GM12872 (cell line): Measurements from ENCODE around the gene INO80C.

Experiments
- CTCF ChIP-seq: IDR thresholded peaks from 3 replicates; pipeline ENCODE4 v1.5.1; 2011; ENCODE audit warnings: low read depth, mild to moderate bottlenecking, low read length, moderate library complexity; ENCODE audit not compliant: insufficient read depth

The INO80C gene

GRCh38 chr18:35525795-35526494 lies 28.2 kb upstream of the INO80C start:
- TF ChIP-seq CTCF: no peak

DNA sequence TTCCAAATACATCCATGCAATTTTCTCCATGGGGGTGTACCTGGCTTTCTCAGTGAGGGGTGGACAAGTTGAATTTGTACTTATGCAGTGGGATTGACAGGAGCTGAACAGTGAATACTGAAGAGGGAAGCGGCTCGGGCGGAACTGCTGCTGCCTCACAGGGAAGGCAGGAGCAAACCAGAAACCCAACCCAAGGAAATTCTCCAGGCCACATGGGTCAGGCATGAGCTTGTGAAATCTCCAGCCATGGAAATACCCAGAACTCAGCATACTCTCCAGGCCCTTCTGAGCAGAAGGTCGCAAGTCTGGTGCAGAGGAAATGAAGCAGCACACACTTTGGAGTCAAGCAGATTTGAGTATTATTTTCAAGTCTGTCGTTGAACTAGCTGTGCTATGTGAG lies 26.5 kb upstream of the INO80C start:
- TF ChIP-seq CTCF: no peak

- TF ChIP-seq CTCF: no peak
Measured at GRCh38 chr18:35522130-35522959, 24.6 kb upstream of the INO80C start.

DNA sequence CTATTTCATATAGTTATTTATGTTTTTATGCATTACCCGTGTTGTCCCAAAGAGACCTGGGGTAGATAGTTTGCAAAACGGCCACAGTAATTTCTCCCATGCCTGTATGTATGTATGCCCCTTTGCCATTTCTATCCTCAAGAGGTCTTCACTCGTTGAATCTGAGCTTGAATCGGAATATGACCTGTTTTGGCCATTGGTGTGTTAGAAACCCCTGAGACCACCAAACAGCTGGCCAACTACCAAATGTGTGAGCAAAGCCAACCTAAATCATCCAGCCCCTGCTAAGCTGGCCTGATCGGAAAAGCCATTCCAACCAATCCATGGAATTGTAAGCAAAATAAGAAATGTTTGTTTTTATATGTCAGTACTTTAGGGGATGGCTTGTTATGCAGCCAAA lies 23.4 kb upstream of the INO80C start:
- no peak for TF ChIP-seq CTCF

- no peak for TF ChIP-seq CTCF
Measured at GRCh38 chr18:35519148-35519899, 21.6 kb upstream of the INO80C start.

- no peak for TF ChIP-seq CTCF
Measured at GRCh38 chr18:35517715-35518114, 20.0 kb upstream of the INO80C start.

GRCh38 chr18:35516789-35517188 lies 19.0 kb upstream of the INO80C start:
- no peak for TF ChIP-seq CTCF
